H1 (cell line): ENCODE results near the gene NRXN3. TPM values are rescaled to one million over a fixed set of nuclear protein-coding genes. Genes with fewer than 3 reads are reported as not detected.

Source experiments
- JUND ChIP-seq: IDR thresholded peaks from 2 replicates; pipeline ENCODE4 v1.6.1; 2011; ENCODE audit warnings: mild to moderate bottlenecking, improper control_type of control experiment, low read length
- SUZ12 ChIP-seq: fragments of 200-600 bp; sonication (generic); IDR thresholded peaks from 2 replicates; pipeline ENCODE4 v1.6.1; 2012; ENCODE audit warnings: mild to moderate bottlenecking, inconsistent platforms, low read length, moderate library complexity, mixed read lengths
- polyA plus RNA-seq, 7 experiments: library from polyadenylated mRNA; depleted of rRNA in 3 of 7; stranded (reverse) in 5 of 7; unstranded in 2 of 7; fragments of >200 nt in 5 of 7; fragments of 200-250 nt in 2 of 7; gene quantifications; 1 replicate in 5 of 7; 2 replicates in 1 of 7; 4 replicates in 1 of 7; pipeline versions ENCODE4 v1.2.1 to v1.2.3, GENCODE V29; 2011 to 2013; ENCODE audit warnings: missing spikeins in 2 of 7, mixed read lengths in 2 of 7
- total RNA-seq: library from RNA; stranded (reverse); fragmentation: NEBNext Ultra II Directional; extraction: Animal tissue kit (Norgen Biotek cat#: 25700); gene quantifications from 2 replicates; pipeline ENCODE4 v1.2.1, GENCODE V29; 2021

The NRXN3 gene
- total and polyA plus RNA-seq, 2 of the 8 experiments (the other 6 are each of a cell fraction or from before 2014, with no cell fraction given) = 2.6 to 4.1 TPM

DNA sequence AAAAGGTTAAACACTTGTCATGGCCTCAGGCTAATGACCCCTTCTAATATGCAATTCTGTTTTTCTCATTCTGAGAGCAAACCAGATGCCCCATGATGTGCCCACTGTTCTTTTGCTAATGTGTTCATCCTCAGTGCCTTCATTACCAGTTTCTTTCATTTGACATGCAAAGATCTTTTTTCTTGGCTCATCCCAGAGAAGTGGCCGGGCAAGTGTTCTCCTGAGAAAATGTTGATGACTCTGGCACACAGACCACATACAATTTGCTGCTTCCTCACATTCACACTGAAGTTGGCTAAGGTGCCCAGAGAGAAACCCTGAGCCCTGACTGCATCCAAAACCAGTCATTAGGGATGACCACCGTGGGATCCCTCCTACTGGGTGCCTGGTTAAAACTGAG, 1207.8 kb downstream of the NRXN3 start (continued):
- TF ChIP-seq SUZ12 = no peak
- TF ChIP-seq JUND = no peak
